ENCODE data around the gene UBE3D. TPM values are rescaled to one million over a fixed set of nuclear protein-coding genes. Genes with fewer than 3 reads are reported as not detected.

UBE3D gene, protein sequence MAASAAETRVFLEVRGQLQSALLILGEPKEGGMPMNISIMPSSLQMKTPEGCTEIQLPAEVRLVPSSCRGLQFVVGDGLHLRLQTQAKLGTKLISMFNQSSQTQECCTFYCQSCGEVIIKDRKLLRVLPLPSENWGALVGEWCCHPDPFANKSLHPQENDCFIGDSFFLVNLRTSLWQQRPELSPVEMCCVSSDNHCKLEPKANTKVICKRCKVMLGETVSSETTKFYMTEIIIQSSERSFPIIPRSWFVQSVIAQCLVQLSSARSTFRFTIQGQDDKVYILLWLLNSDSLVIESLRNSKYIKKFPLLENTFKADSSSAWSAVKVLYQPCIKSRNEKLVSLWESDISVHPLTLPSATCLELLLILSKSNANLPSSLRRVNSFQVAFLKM
- 13.6 TPM for polyA plus RNA-seq (2012; ENCODE audit: insufficient read length, low read depth)

DNA sequence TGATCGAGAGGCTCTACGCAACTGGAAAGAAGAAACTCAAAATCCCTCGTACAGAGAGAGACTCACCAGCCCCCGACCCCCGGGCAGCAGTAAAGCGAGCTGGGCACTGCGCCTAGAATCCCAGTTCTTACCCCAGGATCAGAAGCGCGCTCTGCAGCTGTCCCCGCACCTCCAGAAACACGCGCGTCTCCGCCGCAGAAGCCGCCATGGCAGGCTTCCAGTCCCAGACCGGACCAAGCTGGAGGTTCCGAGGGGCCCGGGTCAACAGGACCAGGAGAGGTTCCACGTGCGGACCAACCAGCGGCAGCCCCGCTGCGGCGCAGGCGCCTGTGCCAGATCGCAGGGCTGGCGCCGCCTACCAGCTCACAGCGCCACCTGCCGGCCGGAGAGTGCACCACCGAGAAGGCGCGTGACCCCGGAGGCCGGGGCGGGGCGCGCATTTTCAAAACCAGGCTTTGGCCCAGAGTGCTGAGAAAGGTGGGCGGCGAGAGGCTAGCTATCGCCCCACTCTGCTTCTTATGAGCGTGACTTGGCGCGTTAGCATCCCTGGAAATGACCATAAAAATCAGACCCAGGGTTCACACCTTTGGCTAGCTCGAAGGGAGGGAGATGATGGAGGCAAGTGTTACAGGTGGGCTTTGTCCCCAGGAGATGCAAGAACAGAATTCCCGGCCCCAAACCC is at the start of gene UBE3D:
UBE3D (minus strand) TSS at position 331 of the 682 bp plus-strand sequence; CDS start at position 208, 123 bp downstream.
- TF ChIP-seq TAF1 (IDR thresholded peaks at IDR 0.05; ENCODE audit: borderline replicate concordance, insufficient read depth, low read length) (peak; percentile 65; the same call in 1 of the 2 replicates), FOXP2 (optimal IDR thresholded peaks at IDR 0.05; ENCODE audit: borderline replicate concordance, extremely low read depth, extremely low read length, insufficient read depth) (peak; percentile 92), POLR2AphosphoS5 (IDR thresholded peaks at IDR 0.05; ENCODE audit: low read depth, low read length) (peak; percentile 88), SIN3A (IDR thresholded peaks at IDR 0.05; ENCODE audit: borderline replicate concordance, insufficient read depth, low read length) (no peak)
- TF ChIP-seq, protein P1, sequence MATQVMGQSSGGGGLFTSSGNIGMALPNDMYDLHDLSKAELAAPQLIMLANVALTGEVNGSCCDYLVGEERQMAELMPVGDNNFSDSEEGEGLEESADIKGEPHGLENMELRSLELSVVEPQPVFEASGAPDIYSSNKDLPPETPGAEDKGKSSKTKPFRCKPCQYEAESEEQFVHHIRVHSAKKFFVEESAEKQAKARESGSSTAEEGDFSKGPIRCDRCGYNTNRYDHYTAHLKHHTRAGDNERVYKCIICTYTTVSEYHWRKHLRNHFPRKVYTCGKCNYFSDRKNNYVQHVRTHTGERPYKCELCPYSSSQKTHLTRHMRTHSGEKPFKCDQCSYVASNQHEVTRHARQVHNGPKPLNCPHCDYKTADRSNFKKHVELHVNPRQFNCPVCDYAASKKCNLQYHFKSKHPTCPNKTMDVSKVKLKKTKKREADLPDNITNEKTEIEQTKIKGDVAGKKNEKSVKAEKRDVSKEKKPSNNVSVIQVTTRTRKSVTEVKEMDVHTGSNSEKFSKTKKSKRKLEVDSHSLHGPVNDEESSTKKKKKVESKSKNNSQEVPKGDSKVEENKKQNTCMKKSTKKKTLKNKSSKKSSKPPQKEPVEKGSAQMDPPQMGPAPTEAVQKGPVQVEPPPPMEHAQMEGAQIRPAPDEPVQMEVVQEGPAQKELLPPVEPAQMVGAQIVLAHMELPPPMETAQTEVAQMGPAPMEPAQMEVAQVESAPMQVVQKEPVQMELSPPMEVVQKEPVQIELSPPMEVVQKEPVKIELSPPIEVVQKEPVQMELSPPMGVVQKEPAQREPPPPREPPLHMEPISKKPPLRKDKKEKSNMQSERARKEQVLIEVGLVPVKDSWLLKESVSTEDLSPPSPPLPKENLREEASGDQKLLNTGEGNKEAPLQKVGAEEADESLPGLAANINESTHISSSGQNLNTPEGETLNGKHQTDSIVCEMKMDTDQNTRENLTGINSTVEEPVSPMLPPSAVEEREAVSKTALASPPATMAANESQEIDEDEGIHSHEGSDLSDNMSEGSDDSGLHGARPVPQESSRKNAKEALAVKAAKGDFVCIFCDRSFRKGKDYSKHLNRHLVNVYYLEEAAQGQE (IDR thresholded peaks at IDR 0.05; ENCODE audit: insufficient read depth in 1 of 2, low read depth in 2 of 2, low read length in 2 of 2), result no peak

DNA sequence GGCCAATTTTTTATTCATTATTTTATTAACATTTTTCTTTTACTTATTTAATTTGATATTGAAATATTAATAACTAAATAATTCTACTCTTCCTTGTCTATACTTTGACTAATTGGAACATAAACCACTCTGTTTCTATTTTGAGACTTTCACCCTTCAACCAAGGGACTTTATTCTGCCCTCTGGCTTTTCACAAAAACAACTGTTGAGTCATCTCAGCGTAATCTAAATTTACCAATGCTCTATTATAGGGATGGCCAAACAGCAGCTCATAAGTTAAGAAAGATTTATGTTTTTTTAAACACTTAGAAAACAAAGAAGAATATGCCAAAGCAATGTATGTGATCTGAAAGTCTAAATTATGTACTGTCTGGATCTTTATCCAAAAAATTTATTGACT is 48.5 kb upstream of the UBE3D start:
- no peak for TF ChIP-seq POLR2AphosphoS5 (IDR thresholded peaks at IDR 0.05; ENCODE audit: low read depth, low read length)
- TF ChIP-seq SIN3A (IDR thresholded peaks at IDR 0.05; ENCODE audit: borderline replicate concordance, insufficient read depth, low read length), result no peak
- TF ChIP-seq, protein P1 (IDR thresholded peaks at IDR 0.05; ENCODE audit: insufficient read depth in 1 of 2, low read depth in 2 of 2, low read length in 2 of 2), result no peak
- TF ChIP-seq TAF1 (IDR thresholded peaks at IDR 0.05; ENCODE audit: borderline replicate concordance, insufficient read depth, low read length), result no peak
- no peak for TF ChIP-seq FOXP2 (optimal IDR thresholded peaks at IDR 0.05; ENCODE audit: borderline replicate concordance, extremely low read depth, extremely low read length, insufficient read depth)

DNA sequence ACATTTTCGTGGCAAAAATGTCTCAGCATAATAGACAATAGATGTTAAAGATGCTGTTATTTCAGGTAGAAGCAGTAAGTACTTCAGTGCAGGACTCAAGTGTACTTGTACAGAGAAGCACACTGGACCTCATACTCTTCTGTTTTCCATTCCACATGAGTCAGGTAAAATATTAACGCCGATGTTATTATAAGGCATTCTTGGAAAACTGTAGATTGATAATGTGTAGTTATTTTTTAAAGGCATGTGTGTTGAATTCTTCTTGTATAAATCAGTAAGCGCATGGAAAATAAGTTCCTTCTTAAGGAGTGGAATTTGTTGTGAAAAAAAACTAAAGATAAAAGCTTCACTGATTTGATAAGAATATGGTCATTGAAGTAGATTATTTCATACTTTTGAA is 47.6 kb upstream of the UBE3D start:
- TF ChIP-seq TAF1 (IDR thresholded peaks at IDR 0.05; ENCODE audit: borderline replicate concordance, insufficient read depth, low read length) (no peak), SIN3A (IDR thresholded peaks at IDR 0.05; ENCODE audit: borderline replicate concordance, insufficient read depth, low read length) (no peak), FOXP2 (optimal IDR thresholded peaks at IDR 0.05; ENCODE audit: borderline replicate concordance, extremely low read depth, extremely low read length, insufficient read depth) (no peak), POLR2AphosphoS5 (IDR thresholded peaks at IDR 0.05; ENCODE audit: low read depth, low read length) (no peak)
- TF ChIP-seq, protein P1 (IDR thresholded peaks at IDR 0.05; ENCODE audit: insufficient read depth in 1 of 2, low read depth in 2 of 2, low read length in 2 of 2), result no peak

DNA sequence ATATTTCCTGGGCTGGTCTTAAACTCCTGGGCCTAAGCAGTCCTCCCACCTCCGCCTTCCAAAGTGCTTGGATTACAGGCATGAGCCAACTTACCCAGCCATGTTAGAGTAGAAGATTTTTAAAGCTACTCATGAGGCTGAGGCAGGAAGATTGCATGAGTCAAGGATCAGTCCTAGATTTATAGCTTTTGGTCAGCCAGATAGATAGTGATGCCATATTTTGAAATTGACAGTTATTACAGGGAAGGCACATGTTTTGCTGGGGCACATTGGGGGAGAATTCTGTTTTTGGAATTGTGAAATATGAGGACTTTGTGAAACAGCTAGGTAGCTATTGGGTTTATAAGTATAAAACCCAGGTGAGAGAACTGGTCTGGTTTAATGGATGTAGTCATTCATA is 42.7 kb upstream of the UBE3D start:
- TF ChIP-seq, protein P1 (IDR thresholded peaks at IDR 0.05; ENCODE audit: insufficient read depth in 1 of 2, low read depth in 2 of 2, low read length in 2 of 2), result no peak
- no peak for TF ChIP-seq FOXP2 (optimal IDR thresholded peaks at IDR 0.05; ENCODE audit: borderline replicate concordance, extremely low read depth, extremely low read length, insufficient read depth)
- no peak for TF ChIP-seq TAF1 (IDR thresholded peaks at IDR 0.05; ENCODE audit: borderline replicate concordance, insufficient read depth, low read length)
- no peak for TF ChIP-seq POLR2AphosphoS5 (IDR thresholded peaks at IDR 0.05; ENCODE audit: low read depth, low read length)

All from PFSK-1 (cell line).